ENCODE measurements around the gene ZNF227.
"Not testable (repeated sequence)": the region's sequence is repeated elsewhere in the genome, so short reads cannot be mapped to it uniquely, and the experiment has no call there.

Gene ZNF227

GRCh38 chr19:44212250-44212865 is at the start of gene ZNF227:
Gene ZNF227 (plus strand): TSS chr19:44212532. CDS start chr19:44217793, 5,261 bp downstream.
- DNase-seq (ENCODE audit: low spot score in 2 of 2) (peak; percentile 53 to 65), ATAC-seq (ENCODE audit: low read depth) (peak; percentile 95)
- Mint-ChIP-seq H3K36me3 (peaks cover 14% of the 10 kb centered on the region), H3K9me3 (no peaks in the 10 kb centered on the region), H3K27ac (peak within 1 kb of the TSS; percentile 90), H3K4me3 (peak within 1 kb of the TSS; percentile 94), H3K4me1 (peaks cover 10% of the 10 kb centered on the region), H3K27me3 (no peaks in the 10 kb centered on the region)

DNA sequence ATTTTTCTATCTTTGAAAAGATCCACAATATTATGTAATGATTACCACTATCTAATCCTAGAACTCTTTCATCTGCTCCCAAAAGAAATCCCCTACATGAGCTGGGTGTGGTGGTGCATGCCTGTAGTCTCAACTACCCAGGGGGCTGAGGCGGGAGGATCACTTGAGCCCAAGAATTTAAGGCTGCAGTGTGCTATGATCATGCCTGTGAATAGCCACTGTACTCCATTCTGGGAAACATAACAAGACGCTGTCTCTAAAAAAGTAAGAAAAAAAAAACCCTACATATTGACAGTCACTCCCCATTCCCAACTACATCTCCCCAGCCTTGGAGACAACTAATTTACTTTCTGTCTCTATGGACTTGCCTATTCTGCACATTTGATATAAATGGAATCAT is 48.5 kb upstream of the ZNF227 start:
- Mint-ChIP-seq H3K4me1 (peaks cover 14% of the 10 kb centered on the region), H3K27me3 (no peaks in the 10 kb centered on the region), H3K27ac (no peak overlapping the region), H3K36me3 (peaks cover 18% of the 10 kb centered on the region), H3K4me3 (no peak overlapping the region), H3K9me3 (peaks cover 9% of the 10 kb centered on the region)
- ATAC-seq (ENCODE audit: low read depth) (no peak), DNase-seq (ENCODE audit: low spot score in 2 of 2) (no peak)

DNA sequence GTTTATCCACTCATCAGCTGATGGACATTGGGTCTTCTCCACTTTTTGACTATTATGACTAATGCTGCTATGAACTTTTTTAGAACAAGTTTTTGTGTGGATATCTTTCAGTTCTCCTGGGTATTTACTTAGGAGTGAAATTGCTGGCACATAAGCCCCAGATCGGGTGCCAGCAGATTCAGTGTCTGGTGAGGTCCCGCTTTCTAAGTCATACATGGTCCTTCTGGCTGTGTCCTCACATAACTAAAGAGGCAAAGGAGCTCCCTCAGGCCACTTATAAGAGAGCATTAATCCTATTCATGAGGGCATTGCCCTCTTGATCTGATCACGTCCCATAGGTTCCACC is 48.0 kb upstream of the ZNF227 start:
- Mint-ChIP-seq H3K9me3 (peaks cover 9% of the 10 kb centered on the region), H3K36me3 (peaks cover 18% of the 10 kb centered on the region), H3K27me3 (no peaks in the 10 kb centered on the region), H3K4me3 (peak overlapping the region; percentile 98), H3K27ac (peak overlapping the region; percentile 97), H3K4me1 (peaks cover 14% of the 10 kb centered on the region)
- ATAC-seq (ENCODE audit: low read depth) (no peak), DNase-seq (ENCODE audit: low spot score in 2 of 2) (no peak)

- peaks cover 9% of the 10 kb centered on the region for H3K9me3 Mint-ChIP-seq
- peaks cover 24% of the 10 kb centered on the region for H3K36me3 Mint-ChIP-seq
- no peaks in the 10 kb centered on the region for H3K27me3 Mint-ChIP-seq
These were observed 47.4 kb upstream of the ZNF227 start, which contains the start of gene ZNF226 for GRCh38 chr19:44164673-44165512. Gene ZNF226 (plus strand): TSS chr19:44165100. CDS start chr19:44170081, 4,981 bp downstream.

DNA sequence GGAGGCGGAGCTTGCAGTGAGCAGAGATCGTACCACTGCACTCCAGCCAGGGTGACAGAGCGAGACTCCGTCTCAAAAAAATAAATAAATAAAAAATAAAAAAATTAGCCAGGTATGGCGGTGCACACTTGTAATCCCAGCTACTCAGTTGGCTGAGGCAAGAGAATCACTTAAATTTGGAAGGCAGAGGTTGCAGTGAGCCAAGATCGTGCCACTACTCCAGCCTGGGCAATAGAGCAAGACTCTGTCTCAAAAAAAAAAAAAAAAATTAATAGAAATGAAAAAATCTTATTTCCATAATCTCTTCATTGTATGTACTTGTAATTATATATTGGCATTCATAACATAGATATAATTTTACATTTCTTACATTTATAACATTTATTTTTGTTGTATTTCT is 41.7 kb upstream of the ZNF227 start:
- peaks cover 22% of the 10 kb centered on the region for H3K9me3 Mint-ChIP-seq
- H3K27ac Mint-ChIP-seq; DNase-seq (ENCODE audit: low spot score in 2 of 2); H3K27me3 Mint-ChIP-seq; ATAC-seq (ENCODE audit: low read depth); H3K4me3 Mint-ChIP-seq; H3K4me1 Mint-ChIP-seq: not testable (repeated sequence)
- H3K36me3 Mint-ChIP-seq = peaks cover 70% of the 10 kb centered on the region

More at GRCh38 chr19:44164673-44165512, 47.4 kb upstream of the ZNF227 start, which contains the start of gene ZNF226:
- peak; percentile 43 to 55 for DNase-seq (ENCODE audit: low spot score in 2 of 2)
- peak within 1 kb of the TSS; percentile 97 for H3K27ac Mint-ChIP-seq
- H3K4me3 Mint-ChIP-seq = peak within 1 kb of the TSS; percentile 98
- peak; percentile 93 for ATAC-seq (ENCODE audit: low read depth)
- peaks cover 14% of the 10 kb centered on the region for H3K4me1 Mint-ChIP-seq

- Mint-ChIP-seq H3K4me3 (no peak overlapping the region), H3K27ac (no peak overlapping the region), H3K9me3 (peaks cover 31% of the 10 kb centered on the region), H3K4me1 (no peaks in the 10 kb centered on the region), H3K27me3 (no peaks in the 10 kb centered on the region), H3K36me3 (peaks cover 61% of the 10 kb centered on the region)
- DNase-seq (ENCODE audit: low spot score in 2 of 2) (no peak), ATAC-seq (ENCODE audit: low read depth) (no peak)
These were observed 35.7 kb upstream of the ZNF227 start for GRCh38 chr19:44176590-44176989.

DNA sequence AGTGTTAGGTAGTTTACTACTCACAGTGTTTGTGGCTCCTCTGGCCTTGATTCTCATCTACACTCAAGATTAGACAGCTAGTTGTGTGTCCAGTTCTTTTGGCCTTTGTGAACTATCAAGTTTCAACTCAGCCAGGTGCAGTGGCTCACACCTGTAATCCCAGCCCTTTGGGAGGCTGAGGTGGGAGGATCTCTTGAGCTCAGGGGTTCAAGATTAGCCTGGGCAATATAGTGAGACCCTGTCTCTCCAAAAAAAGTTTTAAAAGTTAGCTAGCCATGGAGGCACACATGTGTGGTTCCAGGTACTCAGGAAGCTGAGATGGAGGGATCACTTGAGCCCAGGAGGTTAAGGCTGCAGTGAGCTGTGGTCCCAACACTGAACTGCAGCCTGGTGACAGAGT is 31.4 kb upstream of the ZNF227 start:
- no peak overlapping the region for H3K27ac Mint-ChIP-seq
- no peak overlapping the region for H3K4me3 Mint-ChIP-seq
- peaks cover 22% of the 10 kb centered on the region for H3K36me3 Mint-ChIP-seq
- ATAC-seq (ENCODE audit: low read depth) (no peak), DNase-seq (ENCODE audit: low spot score in 2 of 2) (no peak)
- no peaks in the 10 kb centered on the region for H3K27me3 Mint-ChIP-seq
- H3K9me3 Mint-ChIP-seq = peaks cover 27% of the 10 kb centered on the region
- no peaks in the 10 kb centered on the region for H3K4me1 Mint-ChIP-seq

DNA sequence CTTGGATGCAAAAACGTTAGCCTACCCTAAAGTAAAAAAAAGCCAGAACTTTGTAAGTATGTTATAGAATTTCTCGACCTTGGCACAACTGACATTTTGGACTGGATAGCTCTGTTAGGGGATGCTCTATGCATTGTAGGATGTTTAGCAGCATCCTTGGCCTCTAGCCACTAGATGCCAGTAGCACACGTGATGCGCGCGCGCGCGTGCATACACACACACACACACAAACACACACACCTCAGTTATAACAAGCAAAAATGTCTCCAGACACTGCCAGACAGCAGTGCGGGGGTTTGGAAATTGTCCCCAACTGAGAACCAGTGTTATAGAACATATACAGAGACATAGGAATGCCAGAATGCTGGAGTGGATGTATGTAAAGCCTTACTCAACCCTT is 30.2 kb upstream of the ZNF227 start:
- no peak for DNase-seq (ENCODE audit: low spot score in 2 of 2)
- Mint-ChIP-seq H3K4me1 (no peaks in the 10 kb centered on the region), H3K27me3 (no peaks in the 10 kb centered on the region), H3K9me3 (peaks cover 16% of the 10 kb centered on the region), H3K36me3 (peaks cover 10% of the 10 kb centered on the region), H3K4me3 (no peak overlapping the region), H3K27ac (no peak overlapping the region)
- ATAC-seq (ENCODE audit: low read depth) = no peak

DNA sequence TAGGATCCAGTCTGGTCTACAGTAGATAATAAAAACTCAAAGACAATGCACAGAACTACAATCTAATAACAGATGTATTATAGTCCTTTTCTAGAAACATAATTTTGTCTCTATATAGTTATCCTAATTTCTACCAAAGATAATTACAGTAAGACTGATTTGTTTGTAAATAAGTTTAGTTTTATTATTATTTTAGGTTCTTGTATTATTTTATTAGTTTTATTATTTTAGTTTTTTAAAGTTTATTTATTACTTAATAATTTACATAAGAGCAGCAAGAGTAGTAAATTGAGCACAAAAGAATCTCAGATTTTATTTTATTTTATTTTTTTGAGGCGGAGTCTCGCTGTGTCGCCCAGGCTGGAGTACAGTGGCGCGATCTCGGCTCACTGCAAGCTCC is 22.3 kb upstream of the ZNF227 start:
- Mint-ChIP-seq H3K27me3 (peaks cover 2% of the 10 kb centered on the region), H3K4me3 (no peak overlapping the region), H3K27ac (no peak overlapping the region), H3K4me1 (no peaks in the 10 kb centered on the region), H3K36me3 (peaks cover 19% of the 10 kb centered on the region), H3K9me3 (peaks cover 21% of the 10 kb centered on the region)
- DNase-seq (ENCODE audit: low spot score in 2 of 2) = no peak
- no peak for ATAC-seq (ENCODE audit: low read depth)

DNA sequence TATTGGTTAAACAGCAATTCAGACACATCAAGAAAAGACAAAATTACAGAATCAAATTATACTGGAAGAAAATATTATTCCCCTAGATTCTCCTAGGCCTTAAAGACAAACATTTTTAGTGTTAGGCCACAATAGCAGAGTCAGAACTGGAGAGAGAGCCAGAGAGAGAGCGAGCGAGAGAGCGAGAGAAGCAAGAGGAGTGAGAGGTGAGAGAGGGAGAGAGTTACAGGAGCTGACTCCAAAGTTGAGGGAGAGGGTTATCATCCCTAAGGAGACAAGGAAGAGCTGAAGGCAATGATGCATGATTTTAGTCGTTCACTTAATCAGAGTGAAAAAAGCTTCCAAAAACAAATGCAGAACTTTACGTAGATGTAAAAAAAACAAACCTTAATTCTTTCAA is 20.2 kb upstream of the ZNF227 start:
- Mint-ChIP-seq H3K4me1 (no peaks in the 10 kb centered on the region), H3K9me3 (peaks cover 19% of the 10 kb centered on the region), H3K27ac (no peak overlapping the region), H3K36me3 (peaks cover 21% of the 10 kb centered on the region), H3K4me3 (no peak overlapping the region), H3K27me3 (peaks cover 2% of the 10 kb centered on the region)
- ATAC-seq (ENCODE audit: low read depth) = no peak
- DNase-seq (ENCODE audit: low spot score in 2 of 2) = no peak

DNA sequence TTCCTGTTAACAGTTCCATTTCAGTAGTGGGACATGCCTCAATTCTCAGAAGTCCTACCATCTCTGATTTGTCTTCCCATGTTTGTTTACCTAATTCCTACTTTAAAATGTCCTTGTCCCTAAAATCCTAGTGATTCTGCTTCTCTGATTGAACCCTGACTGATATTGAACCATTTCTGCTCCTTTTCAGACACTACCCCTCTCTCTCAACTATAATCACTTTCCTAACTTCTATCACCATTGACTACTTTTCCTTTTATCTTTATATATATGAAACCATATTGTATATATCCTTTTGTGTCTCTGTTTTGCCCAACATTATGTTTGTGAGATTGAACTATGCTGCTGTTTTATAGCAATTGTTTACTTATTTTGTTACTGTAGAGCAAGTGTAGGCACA is 15.6 kb upstream of the ZNF227 start:
- H3K36me3 Mint-ChIP-seq = peaks cover 15% of the 10 kb centered on the region
- peaks cover 12% of the 10 kb centered on the region for H3K9me3 Mint-ChIP-seq
- H3K27me3 Mint-ChIP-seq = peaks cover 2% of the 10 kb centered on the region
- H3K4me3 Mint-ChIP-seq = no peak overlapping the region
- DNase-seq (ENCODE audit: low spot score in 2 of 2) = no peak
- H3K27ac Mint-ChIP-seq = no peak overlapping the region
- no peaks in the 10 kb centered on the region for H3K4me1 Mint-ChIP-seq
- ATAC-seq (ENCODE audit: low read depth) = no peak

DNA sequence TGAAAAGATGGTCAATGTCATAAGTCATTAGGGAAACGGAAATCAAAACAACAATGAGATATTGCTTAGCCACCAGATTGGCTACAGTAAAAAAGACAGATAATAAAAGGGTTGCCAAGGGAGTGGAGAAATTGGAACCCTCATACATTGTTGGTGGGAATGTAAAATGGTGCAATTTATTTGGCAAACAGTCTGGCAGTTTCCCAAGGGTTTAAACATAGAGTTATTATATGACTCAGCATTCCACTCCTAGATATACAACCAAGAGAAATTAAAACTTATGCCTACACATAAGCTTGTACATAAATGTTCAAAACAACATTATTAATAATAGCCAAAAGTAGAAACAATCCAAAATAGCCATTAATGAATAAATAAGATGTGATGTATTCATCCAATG is 9.9 kb upstream of the ZNF227 start:
- ATAC-seq (ENCODE audit: low read depth) (no peak), DNase-seq (ENCODE audit: low spot score in 2 of 2) (no peak)
- H3K27ac Mint-ChIP-seq = no peak overlapping the region
- peaks cover 7% of the 10 kb centered on the region for H3K27me3 Mint-ChIP-seq
- peaks cover 17% of the 10 kb centered on the region for H3K9me3 Mint-ChIP-seq
- H3K4me1 Mint-ChIP-seq = peaks cover 5% of the 10 kb centered on the region
- H3K4me3 Mint-ChIP-seq = no peak overlapping the region
- peaks cover 13% of the 10 kb centered on the region for H3K36me3 Mint-ChIP-seq

DNA sequence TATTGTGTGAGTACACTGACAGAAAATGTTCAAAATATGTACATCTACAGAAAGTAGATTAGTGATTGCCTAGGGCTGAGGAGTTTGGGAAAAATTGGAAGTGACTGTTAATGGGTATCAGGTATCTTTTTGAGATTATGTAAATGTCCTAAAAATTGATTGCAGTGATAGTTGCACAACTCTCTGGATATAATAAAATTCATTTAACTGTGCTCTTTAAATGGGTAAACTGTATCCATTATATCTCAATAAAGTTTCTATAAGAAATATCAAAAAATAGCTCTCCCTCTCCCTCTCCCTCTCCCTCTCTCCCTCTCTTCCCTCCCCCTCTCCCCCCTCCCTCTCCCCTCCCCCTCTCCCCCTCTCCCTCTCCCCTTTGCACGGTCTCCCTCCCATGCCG is 9.4 kb upstream of the ZNF227 start:
- peaks cover 13% of the 10 kb centered on the region for H3K36me3 Mint-ChIP-seq
- peaks cover 7% of the 10 kb centered on the region for H3K27me3 Mint-ChIP-seq
- peaks cover 5% of the 10 kb centered on the region for H3K4me1 Mint-ChIP-seq
- no peak overlapping the region for H3K27ac Mint-ChIP-seq
- H3K4me3 Mint-ChIP-seq = no peak overlapping the region
- peaks cover 17% of the 10 kb centered on the region for H3K9me3 Mint-ChIP-seq
- DNase-seq (ENCODE audit: low spot score in 2 of 2) (no peak), ATAC-seq (ENCODE audit: low read depth) (no peak)

GRCh38 chr19:44203877-44204276 is 8.5 kb upstream of the ZNF227 start:
- Mint-ChIP-seq H3K36me3 (peaks cover 10% of the 10 kb centered on the region), H3K9me3 (peaks cover 16% of the 10 kb centered on the region)
- not testable (repeated sequence) for H3K27ac Mint-ChIP-seq; H3K4me1 Mint-ChIP-seq; H3K4me3 Mint-ChIP-seq; ATAC-seq (ENCODE audit: low read depth); DNase-seq (ENCODE audit: low spot score in 2 of 2); H3K27me3 Mint-ChIP-seq
